ENCODE results near the gene RMI1.

- TF ChIP-seq EZH2 (IDR thresholded peaks at IDR 0.05; ENCODE audit: insufficient read depth, low read length) (no peak), CTCF (IDR thresholded peaks at IDR 0.05; ENCODE audit: insufficient read depth, low read depth, low read length) (no peak)
These were observed 7.8 kb downstream of the RMI1 start for GRCh38 chr9:83988411-83988810.

All from astrocyte (in vitro differentiated cells and primary cell).